Neuron (in vitro differentiated cells): Measurements from ENCODE around the gene SH3PXD2B.
"Not testable (repeated sequence)": the region's sequence is repeated elsewhere in the genome, so short reads cannot be mapped to it uniquely, and the experiment has no call there.

Source experiments
- H2AFZ ChIP-seq: one replicate; pipeline ENCODE4 v1.6.1; 2013; ENCODE audit warnings: low read depth, mild to moderate bottlenecking, inconsistent platforms, low read length, moderate library complexity
- H3K27me3 ChIP-seq: one replicate; pipeline ENCODE4 v1.6.1; 2013; ENCODE audit warnings: low read length; ENCODE audit not compliant: insufficient read depth
- H3K36me3 ChIP-seq: one replicate; pipeline ENCODE4 v1.6.1; 2013; ENCODE audit warnings: low read length; ENCODE audit not compliant: insufficient read depth
- H3K4me1 ChIP-seq: one replicate; pipeline ENCODE4 v1.6.1; 2013; ENCODE audit warnings: low read length; ENCODE audit not compliant: insufficient read depth
- H3K4me3 ChIP-seq: 2 replicates; pipeline ENCODE4 v1.5.1; 2013; ENCODE audit warnings: mild to moderate bottlenecking, low read length, moderate library complexity
- H3K9me3 ChIP-seq: one replicate; pipeline ENCODE4 v1.6.1; 2013; ENCODE audit warnings: low read length

The SH3PXD2B gene

DNA sequence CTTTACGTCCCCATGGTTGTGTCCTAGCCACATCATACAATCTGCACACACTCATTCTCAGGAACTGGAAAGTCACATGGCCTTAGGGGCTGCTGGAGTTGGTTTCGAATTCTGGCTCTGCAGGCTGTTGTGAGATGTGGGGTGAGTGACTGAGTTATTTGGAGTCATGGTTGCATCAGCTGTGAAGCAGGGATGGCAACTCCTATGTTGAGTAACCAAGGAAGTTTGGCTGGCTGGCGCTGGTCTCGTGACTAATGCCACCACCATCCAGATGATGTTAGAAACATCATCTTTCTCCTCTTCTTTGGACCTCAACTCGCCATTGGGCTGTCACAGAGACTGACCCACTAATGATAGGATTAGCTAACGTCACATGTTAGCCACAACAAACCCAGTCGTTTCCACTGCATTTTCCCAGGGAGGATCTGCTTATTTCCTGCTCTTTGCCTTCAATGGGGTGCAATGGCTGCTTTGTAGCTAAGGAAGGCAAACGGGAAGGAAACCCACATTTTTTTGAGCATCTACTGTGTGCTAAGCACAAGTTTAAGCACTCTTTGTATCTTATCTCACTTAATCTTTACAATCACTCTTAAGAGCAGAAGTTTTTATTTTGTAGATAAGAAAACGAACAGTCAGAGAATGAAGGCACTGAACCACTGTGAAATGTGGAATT lies 92.6 kb downstream of the SH3PXD2B start:
- Histone ChIP-seq H3K36me3 (peaks cover 57% of the 10 kb centered on the region), H3K9me3 (no peaks in the 10 kb centered on the region)

GRCh38 chr5:172358345-172358744 lies 96.0 kb downstream of the SH3PXD2B start:
- H3K27me3 ChIP-seq = no peaks in the 10 kb centered on the region
- H3K36me3 ChIP-seq = peaks cover 78% of the 10 kb centered on the region
- H2AFZ ChIP-seq = no peak overlapping the region
- H3K4me3 ChIP-seq = no peak overlapping the region
- no peaks in the 10 kb centered on the region for H3K9me3 ChIP-seq
- no peaks in the 10 kb centered on the region for H3K4me1 ChIP-seq

More for the DNA sequence above, 92.6 kb downstream of the SH3PXD2B start:
- no peak overlapping the region for H2AFZ ChIP-seq
- H3K27me3 ChIP-seq = no peaks in the 10 kb centered on the region
- H3K4me1 ChIP-seq = no peaks in the 10 kb centered on the region
- no peak overlapping the region for H3K4me3 ChIP-seq

DNA sequence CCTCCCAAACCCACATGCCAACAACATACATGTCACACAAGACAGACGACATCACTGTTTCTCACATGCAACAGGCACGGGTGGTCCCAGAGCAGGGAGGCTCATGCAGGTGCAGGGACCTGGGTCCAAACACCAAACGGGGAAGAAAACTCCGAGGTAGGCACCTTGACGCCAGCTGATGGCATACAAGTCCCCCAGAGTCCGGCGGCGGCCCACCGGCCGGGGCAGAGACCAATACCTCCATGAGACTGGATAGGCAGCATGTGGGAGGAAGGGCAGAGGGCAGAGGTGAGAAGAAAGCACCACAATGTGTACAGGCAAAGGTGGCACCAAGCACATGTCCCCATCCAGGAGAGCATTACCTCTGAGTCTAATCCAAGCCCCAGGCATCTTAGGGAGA lies 97.8 kb downstream of the SH3PXD2B start:
- Histone ChIP-seq H3K4me1 (no peaks in the 10 kb centered on the region), H2AFZ (no peak overlapping the region), H3K9me3 (no peaks in the 10 kb centered on the region), H3K27me3 (no peaks in the 10 kb centered on the region), H3K36me3 (peaks cover 75% of the 10 kb centered on the region), H3K4me3 (no peak overlapping the region)

DNA sequence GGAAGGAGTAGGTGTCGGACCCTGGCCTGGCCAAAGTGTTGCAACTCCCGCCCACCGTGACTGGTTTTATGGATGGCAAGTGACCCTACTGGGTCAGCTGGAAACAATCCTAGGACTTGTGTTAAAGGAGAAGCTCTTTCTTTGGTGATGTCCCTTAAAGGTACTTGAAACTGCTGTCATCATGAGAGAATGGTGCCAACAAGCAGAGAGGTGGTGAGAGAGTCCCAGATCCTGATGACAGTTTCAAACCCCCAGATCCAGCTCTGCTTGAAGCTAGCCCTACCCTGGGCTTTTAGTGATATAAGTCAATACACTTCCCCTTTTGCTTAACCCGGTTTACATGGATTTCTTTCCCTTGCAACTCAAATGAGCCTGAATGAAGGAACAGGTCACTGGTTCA lies 98.3 kb downstream of the SH3PXD2B start:
- Histone ChIP-seq H3K4me3 (no peak overlapping the region), H3K4me1 (no peaks in the 10 kb centered on the region), H3K36me3 (peaks cover 78% of the 10 kb centered on the region), H2AFZ (no peak overlapping the region), H3K27me3 (no peaks in the 10 kb centered on the region), H3K9me3 (no peaks in the 10 kb centered on the region)

- H2AFZ ChIP-seq = no peak overlapping the region
- H3K27me3 ChIP-seq = no peaks in the 10 kb centered on the region
- no peak overlapping the region for H3K4me3 ChIP-seq
- H3K9me3 ChIP-seq = no peaks in the 10 kb centered on the region
- H3K36me3 ChIP-seq = peaks cover 87% of the 10 kb centered on the region
- H3K4me1 ChIP-seq = no peaks in the 10 kb centered on the region
These were observed 100.5 kb downstream of the SH3PXD2B start for GRCh38 chr5:172353846-172354245.

DNA sequence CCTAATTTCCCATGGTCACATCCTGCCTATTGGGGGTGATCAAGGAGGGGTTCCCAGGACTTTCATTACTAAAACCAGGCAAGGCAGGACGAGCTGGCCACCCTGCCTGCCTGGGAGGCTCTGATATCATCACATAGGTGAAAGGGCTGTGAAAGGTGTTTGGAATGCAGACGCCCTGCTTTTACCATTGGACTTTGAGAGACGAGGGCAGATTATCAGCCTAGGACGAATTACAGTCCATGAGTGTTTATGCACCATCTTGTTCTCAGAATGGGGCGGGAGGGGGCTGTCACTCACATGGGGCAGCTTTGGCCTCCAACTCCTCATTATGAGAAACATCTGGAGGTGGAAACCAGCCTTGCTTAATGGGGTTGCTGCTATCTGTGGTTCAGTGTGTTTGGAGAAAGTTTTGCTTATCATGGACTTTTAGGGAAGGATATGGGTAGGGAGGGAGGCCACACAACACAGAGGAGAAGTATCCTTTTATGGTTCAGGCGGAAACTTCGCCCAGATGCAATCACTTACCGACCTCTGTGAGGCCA lies 101.0 kb downstream of the SH3PXD2B start:
- Histone ChIP-seq H3K9me3 (no peaks in the 10 kb centered on the region), H3K4me3 (no peak overlapping the region), H3K36me3 (peaks cover 85% of the 10 kb centered on the region), H2AFZ (no peak overlapping the region), H3K27me3 (no peaks in the 10 kb centered on the region), H3K4me1 (no peaks in the 10 kb centered on the region)

DNA sequence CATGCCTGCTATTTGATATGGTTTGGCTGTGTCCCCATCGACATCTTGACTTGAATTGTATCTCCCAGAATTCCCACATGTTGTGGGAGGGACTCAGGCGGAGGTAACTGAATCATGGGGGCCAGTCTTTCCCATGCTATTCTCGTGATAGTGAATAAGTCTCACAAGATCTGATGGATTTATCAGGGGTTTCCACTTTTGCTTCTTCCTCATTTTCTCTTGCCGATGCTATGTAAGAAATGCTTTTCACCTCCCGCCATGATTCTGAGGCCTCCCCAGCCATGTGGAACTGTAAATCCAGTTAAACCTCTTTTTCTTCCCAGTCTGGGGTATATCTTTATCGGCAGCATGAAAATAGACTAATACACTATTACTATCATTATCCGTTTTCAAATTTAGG lies 101.8 kb downstream of the SH3PXD2B start:
- H2AFZ ChIP-seq = not testable (repeated sequence)

DNA sequence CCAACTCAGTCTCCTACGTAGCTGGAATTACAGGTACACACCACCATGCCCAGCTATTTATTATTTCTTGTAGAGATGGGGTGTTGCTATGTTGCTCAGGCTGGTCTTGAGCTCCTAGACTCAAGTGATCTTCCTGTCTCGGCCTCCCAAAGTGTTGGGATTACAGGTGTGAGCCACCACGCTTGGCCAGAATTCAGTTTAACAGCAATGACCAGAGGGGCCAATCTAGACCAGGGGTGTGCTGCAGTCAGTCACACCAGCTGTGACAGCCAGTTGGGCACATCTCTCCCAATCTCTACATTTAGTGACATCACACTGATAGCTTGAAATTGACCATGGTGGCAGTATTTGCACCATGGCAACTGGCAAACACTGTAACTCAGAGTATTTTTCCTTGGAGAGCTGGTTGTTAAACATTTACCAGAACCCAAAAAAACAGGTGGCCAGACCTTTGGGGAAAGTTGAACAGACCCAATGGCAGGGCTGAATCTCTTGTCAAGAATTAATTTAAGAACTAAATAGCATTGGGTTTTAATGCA lies 103.0 kb downstream of the SH3PXD2B start:
- Histone ChIP-seq H2AFZ (no peak overlapping the region), H3K4me3 (no peak overlapping the region), H3K27me3 (no peaks in the 10 kb centered on the region), H3K9me3 (no peaks in the 10 kb centered on the region), H3K4me1 (no peaks in the 10 kb centered on the region), H3K36me3 (peaks cover 87% of the 10 kb centered on the region)

More for the DNA sequence above, 101.8 kb downstream of the SH3PXD2B start:
- not testable (repeated sequence) for H3K4me1 ChIP-seq, H3K9me3 ChIP-seq, H3K27me3 ChIP-seq, H3K4me3 ChIP-seq
- H3K36me3 ChIP-seq = peaks cover 85% of the 10 kb centered on the region

- Histone ChIP-seq H3K4me1 (no peaks in the 10 kb centered on the region), H3K36me3 (peaks cover 89% of the 10 kb centered on the region), H3K4me3 (no peak overlapping the region), H3K27me3 (no peaks in the 10 kb centered on the region), H3K9me3 (no peaks in the 10 kb centered on the region), H2AFZ (no peak overlapping the region)
These were observed 103.8 kb downstream of the SH3PXD2B start for GRCh38 chr5:172350212-172351181.

DNA sequence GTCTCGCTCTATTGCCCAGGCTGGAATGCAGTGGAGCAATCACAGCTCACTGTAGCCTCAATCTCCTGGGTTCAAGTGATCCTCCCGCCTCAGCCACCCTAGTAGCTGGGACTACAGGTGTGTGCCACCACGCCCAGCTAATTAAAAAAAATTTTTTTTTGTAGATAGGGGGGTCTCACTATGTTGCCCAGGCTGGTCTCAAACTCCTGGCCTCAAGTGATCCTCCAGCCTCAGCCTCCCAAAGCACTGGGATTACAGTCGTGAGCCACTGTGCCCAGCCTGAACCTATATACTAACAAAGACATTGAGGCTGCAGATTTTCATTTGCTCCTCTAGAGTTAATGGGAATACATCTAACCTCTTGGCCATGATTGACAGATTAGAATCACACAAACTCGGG lies 105.6 kb downstream of the SH3PXD2B start:
- peaks cover 87% of the 10 kb centered on the region for H3K36me3 ChIP-seq
- H2AFZ ChIP-seq, H3K27me3 ChIP-seq, H3K4me1 ChIP-seq, H3K9me3 ChIP-seq, H3K4me3 ChIP-seq: not testable (repeated sequence)

DNA sequence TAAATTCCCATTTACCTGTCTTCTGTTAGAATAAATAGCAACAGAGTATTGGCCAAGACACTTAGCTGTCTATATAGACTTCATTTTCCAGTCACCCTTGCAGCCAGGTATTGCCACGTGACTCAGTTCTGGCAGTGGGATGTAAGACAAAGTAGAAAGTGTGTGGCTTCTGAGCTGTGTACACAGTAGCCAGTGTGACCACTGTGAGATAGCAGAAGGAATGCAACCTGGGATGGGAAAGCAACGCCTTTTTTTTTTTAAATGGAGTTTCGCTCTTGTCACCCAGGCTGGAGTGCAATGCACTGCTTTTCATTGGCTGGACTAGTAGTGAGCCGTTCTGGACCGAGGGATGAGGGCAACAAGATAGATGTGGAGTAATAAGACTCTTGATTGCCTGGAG lies 106.2 kb downstream of the SH3PXD2B start:
- H3K36me3 ChIP-seq = peaks cover 86% of the 10 kb centered on the region
- H3K9me3 ChIP-seq = no peaks in the 10 kb centered on the region
- no peak overlapping the region for H2AFZ ChIP-seq
- no peaks in the 10 kb centered on the region for H3K4me1 ChIP-seq
- H3K27me3 ChIP-seq = no peaks in the 10 kb centered on the region
- H3K4me3 ChIP-seq = no peak overlapping the region

DNA sequence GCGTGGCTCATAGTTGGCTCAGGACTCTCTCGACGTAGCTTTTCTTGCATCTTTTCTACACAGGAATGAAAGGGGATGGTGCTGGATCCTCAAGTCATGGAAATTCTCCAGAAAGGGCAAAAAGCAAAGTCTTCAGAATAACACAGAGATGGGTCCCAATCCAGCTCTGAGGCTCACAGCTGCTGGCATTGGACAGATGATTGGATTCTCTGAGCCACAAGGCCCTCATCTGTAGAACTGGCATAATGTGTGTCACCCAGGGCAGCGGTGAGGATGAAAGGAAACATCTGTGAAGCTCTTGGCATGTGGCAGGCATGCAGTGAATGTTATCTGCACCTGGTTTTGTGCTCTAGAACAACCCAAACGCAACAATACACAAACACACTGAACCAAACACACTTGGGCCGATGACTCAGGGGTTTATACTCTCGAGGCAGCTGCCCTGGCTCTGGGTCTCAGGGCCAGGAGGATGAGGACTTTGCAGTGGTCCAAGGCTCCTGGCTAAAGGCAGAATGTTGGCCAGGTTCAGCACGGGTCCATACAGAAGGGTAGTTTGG lies 106.8 kb downstream of the SH3PXD2B start:
- no peak overlapping the region for H3K4me3 ChIP-seq
- no peaks in the 10 kb centered on the region for H3K4me1 ChIP-seq
- H2AFZ ChIP-seq = no peak overlapping the region
- H3K27me3 ChIP-seq = no peaks in the 10 kb centered on the region
- no peaks in the 10 kb centered on the region for H3K9me3 ChIP-seq
- peaks cover 85% of the 10 kb centered on the region for H3K36me3 ChIP-seq

DNA sequence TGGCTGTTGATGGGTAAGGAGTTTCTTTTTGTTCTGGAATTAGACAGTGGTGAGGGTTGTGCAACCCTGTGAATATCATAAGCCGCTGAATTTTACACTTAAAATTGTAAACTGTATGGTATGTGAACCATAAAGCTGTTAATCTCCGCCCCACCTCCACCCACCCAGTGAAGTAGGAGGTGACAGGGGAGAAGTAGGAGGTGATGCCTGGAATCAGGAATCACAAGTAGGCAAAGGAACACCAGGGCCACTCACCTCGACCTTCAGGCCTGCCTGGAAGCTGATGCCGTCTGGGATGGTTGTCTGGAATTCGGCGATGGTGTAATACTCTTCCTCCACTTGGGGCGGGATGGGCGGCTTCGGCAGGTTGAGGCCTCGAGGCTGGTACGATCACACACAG lies 108.4 kb downstream of the SH3PXD2B start:
- Histone ChIP-seq H3K9me3 (no peaks in the 10 kb centered on the region), H2AFZ (no peak overlapping the region), H3K4me1 (no peaks in the 10 kb centered on the region), H3K36me3 (peaks cover 81% of the 10 kb centered on the region), H3K4me3 (no peak overlapping the region), H3K27me3 (no peaks in the 10 kb centered on the region)
